Umbilical cord (tissue), 2 donors: ENCODE data around the gene MSRB2. TPM values are rescaled to one million over a fixed set of nuclear protein-coding genes. Genes with fewer than 3 reads are reported as not detected.
"Not testable (repeated sequence)": the region's sequence is repeated elsewhere in the genome, so short reads cannot be mapped to it uniquely, and the experiment has no call there.

Experiments used
- DNase-seq: peaks from one replicate; pipeline ENCODE4 v3.0.0-alpha.2; 2015; ENCODE audit warnings: low spot score
- total RNA-seq: library from RNA; depleted of rRNA; stranded (reverse); fragments of >200 nt; gene quantifications from one replicate; pipeline ENCODE4 v1.2.3, GENCODE V29; 2014; ENCODE audit warnings: low replicate concordance; ENCODE audit not compliant: insufficient read depth

MSRB2 gene
- 11.6 TPM for total RNA-seq

- peak; percentile 97 for DNase-seq
These were observed at the start of gene MSRB2 for GRCh38 chr10:23095404-23095965. MSRB2 (plus strand) TSS chr10:23095579; CDS start chr10:23095609, 30 bp downstream.

GRCh38 chr10:23046027-23046426 is 49.4 kb upstream of the MSRB2 start:
- DNase-seq = peak; percentile 44

- peak; percentile 87 for DNase-seq
These were observed 48.0 kb upstream of the MSRB2 start for GRCh38 chr10:23047201-23048050.

GRCh38 chr10:23048191-23048590 is 47.2 kb upstream of the MSRB2 start:
- no peak for DNase-seq

- no peak for DNase-seq
These were observed 44.1 kb upstream of the MSRB2 start for GRCh38 chr10:23051278-23051677.

- no peak for DNase-seq
These were observed 43.5 kb upstream of the MSRB2 start for GRCh38 chr10:23051855-23052331.

GRCh38 chr10:23053036-23053435 is 42.3 kb upstream of the MSRB2 start:
- DNase-seq = peak; percentile 54

GRCh38 chr10:23055424-23056185 is 39.8 kb upstream of the MSRB2 start:
- DNase-seq = no peak

GRCh38 chr10:23056186-23056579 is 39.2 kb upstream of the MSRB2 start:
- no peak for DNase-seq

- DNase-seq = no peak
These were observed 37.0 kb upstream of the MSRB2 start for GRCh38 chr10:23058366-23058765.

- no peak for DNase-seq
These were observed 34.5 kb upstream of the MSRB2 start for GRCh38 chr10:23060918-23061317.

GRCh38 chr10:23063045-23063972 is 32.1 kb upstream of the MSRB2 start:
- peak; percentile 82 for DNase-seq

- DNase-seq = no peak
These were observed 31.2 kb upstream of the MSRB2 start for GRCh38 chr10:23063973-23064812.

- not testable (repeated sequence) for DNase-seq
These were observed 30.6 kb upstream of the MSRB2 start for GRCh38 chr10:23064813-23065114.

GRCh38 chr10:23065181-23065948 is 30.0 kb upstream of the MSRB2 start:
- DNase-seq = peak; percentile 94

GRCh38 chr10:23067337-23067736 is 28.0 kb upstream of the MSRB2 start:
- no peak for DNase-seq

GRCh38 chr10:23067939-23068775 is 27.2 kb upstream of the MSRB2 start:
- peak; percentile 77 for DNase-seq

GRCh38 chr10:23069019-23069815 is 26.2 kb upstream of the MSRB2 start:
- no peak for DNase-seq
